Stimulated activated CD4-positive, alpha-beta T cell treated with anti-CD3 and anti-CD28 coated beads, Interleukin-2, amount 100 ng/mL, for 24 hours (primary cell): ENCODE data around the gene MINAR1.

Experiments used
- DNase-seq, 2 donors: peaks; one replicate each; pipeline ENCODE4 v3.0.0-alpha.2; 2020

The MINAR1 gene

DNA sequence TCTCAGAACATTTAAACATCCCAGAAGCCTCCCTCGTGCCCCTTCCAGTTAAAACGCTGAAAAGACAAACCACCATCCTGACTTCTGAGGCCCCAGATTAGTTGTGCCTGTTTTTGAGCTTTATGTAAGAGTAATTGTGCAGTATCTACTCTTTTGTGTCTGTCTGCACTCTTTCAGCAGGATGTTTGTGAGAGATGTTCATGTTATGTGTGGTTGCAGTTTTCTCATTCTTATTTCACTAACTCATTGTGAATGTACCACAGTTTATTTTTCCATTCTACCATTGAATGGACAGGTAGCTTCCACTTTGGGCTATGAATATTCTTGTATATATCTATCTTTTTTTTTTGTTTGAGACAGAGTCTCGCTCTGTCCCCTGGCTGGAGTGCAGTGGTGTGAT, 40.3 kb downstream of the MINAR1 start:
- DNase-seq = no peak

- DNase-seq = no peak
These were observed 42.1 kb downstream of the MINAR1 start for GRCh38 chr15:79474252-79474651.

- no peak for DNase-seq
These were observed 43.2 kb downstream of the MINAR1 start for GRCh38 chr15:79475306-79475705.

DNA sequence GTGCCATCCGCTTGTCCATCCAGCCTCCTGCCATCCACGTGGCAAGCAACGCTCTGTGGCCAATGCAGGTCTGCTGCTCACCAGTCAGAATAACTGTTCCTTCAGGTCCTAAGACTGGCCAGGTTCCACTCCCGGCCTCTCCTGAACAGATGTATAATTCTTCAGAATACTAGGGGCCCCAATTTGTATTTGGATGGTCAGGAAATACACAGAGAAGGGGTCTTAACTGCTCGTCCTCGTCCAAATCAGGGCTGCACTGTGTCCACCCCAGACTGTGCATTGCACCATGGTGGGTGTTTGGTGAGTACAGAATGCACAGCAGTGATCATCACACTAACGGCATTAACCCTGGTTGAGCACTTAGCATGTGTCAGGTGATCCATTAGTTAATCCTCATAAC, 46.0 kb downstream of the MINAR1 start:
- no peak for DNase-seq

DNA sequence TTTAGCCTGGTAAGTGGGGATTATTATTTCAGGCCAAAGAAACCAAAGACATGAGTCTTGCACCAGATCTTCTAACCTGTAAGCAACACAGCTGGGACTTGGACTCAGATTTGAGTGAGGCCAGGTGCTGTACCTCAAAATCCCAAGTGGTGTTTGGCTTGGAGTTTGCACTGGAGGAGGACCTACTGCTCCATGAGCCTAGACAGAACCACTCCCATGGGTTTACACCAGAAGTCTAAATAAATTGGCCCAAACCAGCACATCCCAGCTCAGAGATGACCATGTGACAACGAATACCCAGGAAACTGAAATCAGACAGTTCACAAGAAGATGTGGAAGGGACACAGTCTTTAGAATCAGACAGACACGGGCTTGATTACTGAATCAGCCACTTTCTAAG, 47.5 kb downstream of the MINAR1 start:
- DNase-seq = no peak

DNA sequence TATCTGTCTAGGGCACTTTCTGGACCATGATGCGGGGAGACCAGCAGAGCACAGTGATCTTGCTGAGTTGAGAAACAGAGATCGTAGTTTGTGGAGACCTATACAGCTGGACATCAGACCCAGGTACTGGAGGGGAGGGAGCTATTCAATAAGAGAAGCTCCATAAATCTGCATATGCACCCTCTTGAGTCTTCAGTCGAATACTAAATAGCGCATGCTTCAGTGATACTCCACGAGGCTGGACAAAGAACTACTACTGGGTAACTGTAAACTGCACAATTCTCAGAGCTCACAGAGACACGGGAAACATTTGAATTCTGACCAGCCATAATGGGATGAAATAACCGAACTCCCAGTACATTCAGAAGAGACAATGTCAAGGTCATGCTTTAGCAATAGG, 49.7 kb downstream of the MINAR1 start:
- no peak for DNase-seq
